GM21529 (cell line): ENCODE measurements around the gene AMER3.
"Not testable (repeated sequence)": the region's sequence is repeated elsewhere in the genome, so short reads cannot be mapped to it uniquely, and the experiment has no call there.

ENCODE experiments used
- ATAC-seq: cut with Tn5 transposase; IDR thresholded peaks from one replicate; pipeline ENCODE4 v1.9.1; 2021; ENCODE audit not compliant: unreplicated experiment

Gene AMER3

DNA sequence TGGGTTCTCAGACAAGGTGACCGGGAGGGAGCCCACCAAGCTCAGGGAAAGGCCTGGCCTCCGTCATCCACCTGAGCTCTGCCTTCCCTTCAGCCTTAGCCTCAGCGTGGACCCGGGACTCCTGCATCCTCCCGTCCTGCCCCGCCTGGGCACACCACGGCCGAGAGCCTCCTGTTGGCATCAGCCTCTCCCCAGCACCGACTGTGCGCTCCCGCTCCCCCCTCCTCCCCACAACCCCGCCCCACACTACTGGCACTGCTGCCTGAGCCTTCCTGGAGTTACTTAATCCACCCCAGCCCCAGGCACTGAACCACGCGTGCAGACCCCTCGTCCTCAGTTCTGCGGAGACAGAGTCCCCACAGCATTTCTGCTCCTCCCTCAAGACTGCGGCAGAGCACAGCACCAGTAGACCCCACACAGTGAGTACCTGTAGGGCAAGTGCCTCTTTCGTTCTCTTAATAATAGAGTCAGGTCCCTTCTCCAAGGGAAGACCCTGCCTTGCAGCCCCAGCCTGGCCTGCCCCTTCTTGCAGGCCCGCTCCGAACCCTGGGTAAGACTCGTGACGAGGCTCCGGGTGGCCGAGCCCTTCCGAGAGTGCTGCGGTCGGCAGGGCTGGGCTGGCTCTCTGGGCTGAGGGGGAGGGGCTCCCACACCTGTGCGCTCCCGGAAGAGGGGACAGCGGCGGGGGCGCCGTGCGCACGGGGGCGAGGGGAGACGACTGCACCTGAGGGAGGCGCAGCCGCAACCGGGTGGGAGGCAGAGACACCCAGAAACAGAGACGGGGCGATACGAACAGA lies at the start of gene AMER3:
Gene AMER3 (plus strand): TSS at position 285 of the 797 bp plus-strand sequence. CDS start 6,533 bp downstream, outside the sequence.
- no peak for ATAC-seq

- not testable (repeated sequence) for ATAC-seq
These were observed 40.5 kb upstream of the AMER3 start for GRCh38 chr2:130714795-130715194.

GRCh38 chr2:130720036-130720435 lies 35.3 kb upstream of the AMER3 start:
- ATAC-seq, result no peak

DNA sequence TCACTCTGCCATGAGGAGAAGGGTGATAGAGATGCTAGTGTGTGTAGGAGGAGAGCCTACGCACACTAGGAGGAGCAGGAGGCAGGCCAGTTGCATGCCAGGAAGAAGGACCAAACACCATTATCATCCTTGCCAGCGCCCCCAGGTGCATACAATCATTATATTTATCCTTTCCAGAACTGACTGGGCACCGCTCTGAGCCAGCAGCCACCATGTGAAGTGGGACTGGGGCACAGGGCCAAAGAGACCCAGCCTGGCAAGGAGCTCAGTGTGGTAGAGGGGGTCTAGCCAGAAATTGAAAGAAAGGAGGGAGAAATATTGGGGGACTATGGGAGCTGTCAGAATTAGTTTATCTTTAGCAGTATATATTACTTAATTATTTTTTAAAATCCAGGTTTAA lies 34.8 kb upstream of the AMER3 start:
- ATAC-seq, result no peak

DNA sequence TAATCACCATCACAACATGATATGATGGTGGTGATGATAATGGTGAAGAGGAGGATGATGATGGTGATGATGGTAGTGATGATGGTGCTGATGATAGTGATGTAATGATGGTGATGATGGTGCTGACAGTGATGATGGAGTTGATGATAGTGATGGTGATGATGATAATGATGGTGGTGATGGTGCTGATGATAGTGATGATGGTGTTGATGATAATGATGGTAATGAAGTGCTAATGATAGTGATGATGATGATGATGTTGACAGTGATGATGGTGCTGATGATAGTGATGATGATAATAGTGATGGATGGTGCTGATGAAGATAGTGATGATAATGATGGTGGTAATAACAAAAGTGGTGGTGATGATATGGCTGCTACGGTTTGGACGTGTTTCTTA lies 30.9 kb upstream of the AMER3 start:
- ATAC-seq, result no peak

DNA sequence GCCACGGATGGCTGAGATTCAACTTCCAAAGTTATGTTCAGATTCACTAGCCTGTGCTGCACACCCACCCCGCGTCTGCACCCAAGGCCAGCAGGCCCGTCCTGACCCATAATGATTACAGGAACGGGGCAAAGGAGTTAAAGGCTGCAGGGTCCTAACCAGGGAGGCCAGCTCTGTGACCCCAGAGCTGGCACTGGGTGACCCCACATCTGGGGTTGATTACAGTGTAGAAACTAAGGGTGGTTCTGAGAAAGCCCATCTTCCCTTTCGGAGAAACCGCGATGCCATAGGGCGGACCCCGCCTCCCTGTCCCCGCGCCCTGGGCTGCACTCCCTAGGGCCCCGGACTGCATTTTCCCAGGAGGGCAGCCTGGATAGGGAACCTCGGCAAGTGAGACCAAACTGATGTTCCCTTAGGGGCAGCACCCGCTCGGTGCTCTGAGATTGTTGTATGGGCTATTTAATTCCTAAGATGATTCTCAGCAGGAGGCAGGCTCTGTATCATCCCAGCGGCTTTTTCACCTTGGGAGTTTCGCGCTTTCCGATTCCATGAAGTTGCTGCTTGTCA lies 28.6 kb upstream of the AMER3 start:
- ATAC-seq, result no peak

- peak; percentile 94 for ATAC-seq
These were observed 27.9 kb upstream of the AMER3 start for GRCh38 chr2:130727286-130727924.

DNA sequence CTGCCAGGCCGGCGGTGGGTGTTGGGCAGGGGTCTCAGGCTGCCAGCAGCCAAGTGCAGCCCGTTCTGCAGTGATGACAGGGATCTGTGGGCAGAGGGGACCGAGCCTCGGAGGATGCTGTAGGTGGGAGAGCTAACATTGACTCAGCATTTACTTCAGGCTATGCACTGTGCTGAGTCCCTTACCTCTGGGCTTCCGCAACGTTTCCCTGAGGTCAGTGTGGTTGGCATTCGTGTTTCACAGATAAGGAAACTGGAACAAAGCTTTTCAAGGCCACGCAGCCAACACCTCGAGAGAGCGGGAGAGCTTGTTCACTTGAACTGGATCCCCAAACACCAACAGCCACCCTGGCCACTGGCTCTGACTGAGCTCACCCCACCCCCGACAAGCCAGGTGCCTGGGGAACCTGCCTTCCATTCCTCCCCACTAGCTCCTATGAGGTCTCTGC lies 27.3 kb upstream of the AMER3 start:
- peak; percentile 13 for ATAC-seq

DNA sequence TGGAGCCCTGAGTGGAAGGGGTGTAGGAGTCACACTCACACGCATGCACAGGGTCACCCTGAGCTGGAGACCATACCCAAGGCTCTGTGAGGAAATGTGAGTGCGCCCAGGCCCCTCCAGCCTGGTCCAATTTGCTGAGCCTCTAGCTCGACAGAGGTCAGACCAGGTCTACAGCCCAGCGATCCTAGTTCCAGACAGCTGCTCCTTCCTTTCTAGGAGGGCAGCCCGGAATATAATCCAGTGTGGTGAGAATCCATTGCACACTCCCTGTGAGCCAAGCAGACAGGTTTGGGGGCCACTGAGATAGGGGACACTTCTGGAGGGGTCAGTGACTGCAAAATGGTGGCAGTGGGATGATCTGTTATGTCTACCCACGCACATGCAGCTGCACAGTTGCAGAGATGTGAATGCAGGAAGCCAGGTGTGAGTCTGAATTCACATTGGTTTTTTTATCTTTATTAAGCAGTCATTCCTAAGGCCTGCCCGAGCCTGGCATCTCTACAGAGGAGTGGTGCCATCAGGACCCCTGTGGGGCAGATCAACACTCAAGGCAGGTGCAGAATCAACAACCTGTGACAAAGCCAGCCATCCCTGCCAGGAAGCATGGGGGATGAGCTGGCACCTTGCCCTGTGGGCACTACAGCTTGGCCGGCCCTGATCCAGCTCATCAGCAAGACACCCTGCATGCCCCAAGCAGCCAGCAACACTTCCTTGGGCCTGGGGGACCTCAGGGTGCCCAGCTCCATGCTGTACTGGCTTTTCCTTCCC lies 26.6 kb upstream of the AMER3 start, which contains the start of gene GPR148:
Gene GPR148 (plus strand): TSS at position 522 of the 768 bp plus-strand sequence. CDS start 82 bp downstream, at position 604.
- ATAC-seq, result no peak

- no peak for ATAC-seq
These were observed 25.7 kb upstream of the AMER3 start for GRCh38 chr2:130729322-130730299.

DNA sequence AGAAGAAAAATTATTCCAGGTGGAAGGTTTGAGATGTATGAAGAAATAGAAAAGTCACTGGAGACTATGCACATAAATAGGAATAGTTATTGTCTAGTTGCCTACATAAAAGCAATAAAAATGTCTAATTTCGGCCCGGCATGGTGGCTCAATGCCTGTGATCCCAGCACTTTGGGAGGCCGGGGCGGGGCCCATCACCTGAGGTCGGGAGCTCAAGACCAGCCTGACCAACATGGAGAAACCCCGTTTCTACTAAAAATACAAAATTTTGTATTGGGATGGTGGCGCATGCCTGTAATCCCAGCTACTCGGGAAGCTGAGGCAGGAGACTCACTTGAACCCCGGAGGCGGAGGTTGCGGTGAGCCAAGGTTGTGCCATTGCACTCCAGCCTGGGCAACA lies 23.1 kb upstream of the AMER3 start:
- not testable (repeated sequence) for ATAC-seq

GRCh38 chr2:130735200-130735599 lies 20.1 kb upstream of the AMER3 start:
- ATAC-seq, result no peak

DNA sequence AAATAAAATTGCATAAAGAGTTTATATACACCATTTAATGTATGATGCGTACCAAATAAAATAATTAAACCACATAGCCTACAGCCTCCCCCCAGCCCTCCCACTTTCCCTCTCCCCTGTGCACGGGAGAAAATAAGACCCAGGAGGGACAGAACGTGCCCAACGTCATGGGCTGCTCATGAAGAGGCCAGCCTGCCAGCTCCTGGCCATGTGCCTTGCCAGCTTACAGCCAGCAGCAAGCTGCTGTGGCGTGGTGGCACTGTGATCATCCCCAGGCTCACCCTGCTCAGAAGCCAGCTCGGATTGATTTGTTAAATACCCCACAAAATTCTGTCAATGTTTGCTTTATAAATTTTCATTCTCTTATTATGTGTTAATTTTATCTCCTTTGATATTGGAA lies 18.9 kb upstream of the AMER3 start:
- ATAC-seq, result no peak

- no peak for ATAC-seq
These were observed 17.7 kb upstream of the AMER3 start for GRCh38 chr2:130737592-130737991.

DNA sequence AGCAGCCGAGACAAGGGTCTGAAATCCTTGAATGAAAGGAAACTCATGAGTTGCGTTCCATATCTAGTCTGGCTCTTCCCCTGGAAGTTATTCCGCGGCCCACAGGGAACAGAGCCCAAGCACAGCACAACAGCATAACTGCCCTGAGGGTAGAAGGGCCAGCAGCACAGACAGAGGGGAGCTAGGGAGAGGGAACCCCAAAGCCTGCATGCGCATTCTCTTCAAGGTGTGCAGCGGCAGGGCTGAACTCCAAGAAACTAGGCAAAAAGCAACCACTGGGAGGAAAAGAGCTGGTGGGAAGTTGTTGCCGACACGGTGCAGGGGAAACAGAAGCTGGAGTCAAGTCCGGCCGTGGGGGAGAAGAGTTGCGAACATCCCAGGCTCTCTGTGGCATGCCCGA lies 14.7 kb upstream of the AMER3 start:
- ATAC-seq, result no peak

- ATAC-seq, result no peak
These were observed 12.1 kb upstream of the AMER3 start for GRCh38 chr2:130743278-130743677.

DNA sequence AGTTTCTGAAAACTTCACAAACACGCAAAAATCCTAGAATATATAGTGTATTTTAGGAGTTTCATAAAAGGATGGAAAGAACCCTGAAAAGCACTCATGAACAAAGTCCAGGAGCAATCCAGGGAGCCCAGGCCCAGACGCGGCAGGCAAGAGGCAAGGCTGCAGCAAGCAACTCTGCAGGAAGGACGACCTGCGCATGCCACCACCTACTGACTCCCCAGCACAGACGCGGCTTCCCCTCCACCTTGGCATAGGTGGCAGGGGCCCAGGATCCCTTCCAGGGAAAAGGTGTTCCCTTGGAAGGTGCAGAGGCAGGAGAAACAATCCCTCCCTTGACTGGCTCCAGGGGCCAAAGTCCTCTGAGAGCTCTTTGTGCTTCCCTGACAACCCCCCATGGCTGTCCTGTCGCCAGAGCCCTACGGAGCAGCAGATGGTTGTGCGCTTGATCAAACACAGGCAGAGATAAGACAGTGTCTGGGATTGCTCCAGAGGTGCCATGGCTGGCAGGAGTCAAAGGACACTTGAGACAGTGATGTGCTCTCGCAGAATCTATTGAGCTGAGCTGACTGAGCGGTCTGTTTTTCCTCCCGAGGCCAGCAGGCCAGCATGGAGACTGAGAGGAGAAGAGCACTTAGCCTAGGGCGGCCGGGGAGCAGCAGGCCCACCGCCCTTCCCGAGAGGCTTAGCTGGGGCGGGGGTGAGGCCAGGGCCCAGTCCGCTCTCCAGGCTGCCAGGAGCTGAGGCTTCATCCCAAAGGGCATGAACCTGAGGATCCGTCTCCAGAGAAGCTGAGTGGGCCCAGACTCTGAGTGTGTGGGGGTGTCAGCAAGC lies 10.8 kb upstream of the AMER3 start:
- no peak for ATAC-seq

- ATAC-seq, result no peak
These were observed 6.3 kb upstream of the AMER3 start for GRCh38 chr2:130749078-130749477.

DNA sequence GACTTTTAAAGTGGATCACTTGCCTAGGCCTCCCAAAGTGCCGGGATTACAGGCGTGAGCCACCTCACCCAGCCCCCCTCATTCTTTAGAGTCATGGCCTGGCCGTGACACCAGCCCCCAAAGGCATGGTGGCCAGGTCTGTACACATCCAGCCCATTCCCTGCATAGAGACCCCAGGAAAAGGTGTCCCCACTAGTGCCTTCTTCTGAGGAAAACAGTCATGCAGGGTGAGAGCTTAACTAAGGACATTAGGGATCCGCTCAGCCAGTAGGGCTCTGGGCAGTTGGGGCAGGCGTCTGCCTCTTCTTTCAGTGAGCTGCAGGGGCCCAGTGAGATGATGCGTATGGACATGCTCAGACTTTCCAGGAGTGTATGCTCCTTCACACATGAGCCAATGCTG lies 5.7 kb upstream of the AMER3 start:
- ATAC-seq, result no peak
